SK-N-SH (cell line): ENCODE results near the gene SIX5.

Source experiments
- EZH2phosphoT487 ChIP-seq: fragments of 200-600 bp; sonication (generic); IDR thresholded peaks from 2 replicates; pipeline ENCODE4 v1.6.1; 2017; ENCODE audit warnings: low read depth, mixed run types, mild to moderate bottlenecking, antibody characterized with exemption, moderate library complexity, borderline replicate concordance
- FOXM1 ChIP-seq: IDR thresholded peaks from 2 replicates; pipeline ENCODE4 v1.4.0; 2012; ENCODE audit warnings: low read depth, mild to moderate bottlenecking
- NRF1 ChIP-seq: IDR thresholded peaks from 2 replicates; pipeline ENCODE4 v1.6.1; 2012; ENCODE audit warnings: low read depth, mild to moderate bottlenecking, low read length
- POLR2AphosphoS5 ChIP-seq: IDR thresholded peaks from 2 replicates; pipeline ENCODE4 v1.6.1; 2012; ENCODE audit warnings: low read depth, low read length
- RAD21 ChIP-seq: IDR thresholded peaks from 2 replicates; pipeline ENCODE4 v1.6.1; 2012; ENCODE audit warnings: mild to moderate bottlenecking, low read length
- SMC3 ChIP-seq: IDR thresholded peaks from 2 replicates; pipeline ENCODE4 v1.6.1; 2012; ENCODE audit warnings: low read depth, low read length, improper control_type of control experiment
- TAF1 ChIP-seq: IDR thresholded peaks from 2 replicates; pipeline ENCODE4 v1.6.1; 2012; ENCODE audit warnings: low read depth, mild to moderate bottlenecking, low read length, moderate library complexity, borderline replicate concordance
- TF ChIP-seq, protein P1 (sequence below): fragments of 200-600 bp; sonication (generic); IDR thresholded peaks from 2 replicates; pipeline ENCODE4 v1.6.1; 2017; ENCODE audit warnings: antibody characterized with exemption, mild to moderate bottlenecking, moderate library complexity
- TF ChIP-seq, protein P2 (sequence below): IDR thresholded peaks from 2 replicates; pipeline ENCODE4 v1.6.1; 2012; ENCODE audit warnings: mild to moderate bottlenecking, low read depth, low read length, moderate library complexity
- TF ChIP-seq, protein P3 (sequence below): IDR thresholded peaks from 2 replicates; pipeline ENCODE4 v1.4.0; 2012; ENCODE audit warnings: low read depth, borderline replicate concordance

DNA sequence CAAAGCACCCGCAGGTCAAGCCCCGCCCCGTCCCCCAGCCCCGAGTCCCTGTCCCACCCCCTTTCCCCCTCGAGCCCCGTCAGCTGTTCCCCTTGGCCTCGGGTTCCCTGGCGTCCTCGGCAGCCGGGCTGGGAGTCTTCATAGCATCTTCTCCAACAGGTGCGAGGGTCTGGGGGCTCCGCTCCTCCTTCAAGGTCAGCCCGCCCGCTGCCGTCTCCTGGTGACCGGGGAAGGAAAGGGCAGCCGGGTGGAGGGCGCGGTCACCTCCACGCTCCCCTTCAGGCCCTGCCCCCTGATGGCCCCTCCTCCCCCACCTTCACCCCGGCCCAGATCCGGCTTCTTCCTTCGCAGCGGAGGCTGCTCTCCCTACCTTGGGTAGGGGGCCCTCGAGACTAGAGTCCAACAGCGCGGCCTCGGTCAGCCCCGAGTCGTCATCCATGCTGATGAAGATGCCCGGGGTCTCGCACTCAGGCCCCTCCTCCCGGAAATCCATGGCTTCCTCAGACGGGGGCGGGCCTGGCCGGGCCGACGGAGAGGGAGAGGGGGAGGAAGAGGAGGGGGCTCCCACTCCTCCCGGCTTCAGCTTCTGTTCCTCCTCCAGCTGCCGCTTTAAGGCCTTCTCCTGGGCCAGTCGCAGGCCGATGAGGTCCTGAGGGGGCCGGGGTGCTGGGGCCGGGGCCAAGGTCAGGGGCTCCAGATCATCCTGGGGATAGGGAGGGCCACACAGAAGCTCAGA lies 46.6 kb upstream of the SIX5 start:
- TF ChIP-seq, protein P1, sequence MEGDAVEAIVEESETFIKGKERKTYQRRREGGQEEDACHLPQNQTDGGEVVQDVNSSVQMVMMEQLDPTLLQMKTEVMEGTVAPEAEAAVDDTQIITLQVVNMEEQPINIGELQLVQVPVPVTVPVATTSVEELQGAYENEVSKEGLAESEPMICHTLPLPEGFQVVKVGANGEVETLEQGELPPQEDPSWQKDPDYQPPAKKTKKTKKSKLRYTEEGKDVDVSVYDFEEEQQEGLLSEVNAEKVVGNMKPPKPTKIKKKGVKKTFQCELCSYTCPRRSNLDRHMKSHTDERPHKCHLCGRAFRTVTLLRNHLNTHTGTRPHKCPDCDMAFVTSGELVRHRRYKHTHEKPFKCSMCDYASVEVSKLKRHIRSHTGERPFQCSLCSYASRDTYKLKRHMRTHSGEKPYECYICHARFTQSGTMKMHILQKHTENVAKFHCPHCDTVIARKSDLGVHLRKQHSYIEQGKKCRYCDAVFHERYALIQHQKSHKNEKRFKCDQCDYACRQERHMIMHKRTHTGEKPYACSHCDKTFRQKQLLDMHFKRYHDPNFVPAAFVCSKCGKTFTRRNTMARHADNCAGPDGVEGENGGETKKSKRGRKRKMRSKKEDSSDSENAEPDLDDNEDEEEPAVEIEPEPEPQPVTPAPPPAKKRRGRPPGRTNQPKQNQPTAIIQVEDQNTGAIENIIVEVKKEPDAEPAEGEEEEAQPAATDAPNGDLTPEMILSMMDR = no peak
- TF ChIP-seq TAF1 (no peak), NRF1 (no peak), POLR2AphosphoS5 (no peak), SMC3 (no peak), RAD21 (no peak), FOXM1 (no peak), EZH2phosphoT487 (no peak)
- TF ChIP-seq, protein P2, sequence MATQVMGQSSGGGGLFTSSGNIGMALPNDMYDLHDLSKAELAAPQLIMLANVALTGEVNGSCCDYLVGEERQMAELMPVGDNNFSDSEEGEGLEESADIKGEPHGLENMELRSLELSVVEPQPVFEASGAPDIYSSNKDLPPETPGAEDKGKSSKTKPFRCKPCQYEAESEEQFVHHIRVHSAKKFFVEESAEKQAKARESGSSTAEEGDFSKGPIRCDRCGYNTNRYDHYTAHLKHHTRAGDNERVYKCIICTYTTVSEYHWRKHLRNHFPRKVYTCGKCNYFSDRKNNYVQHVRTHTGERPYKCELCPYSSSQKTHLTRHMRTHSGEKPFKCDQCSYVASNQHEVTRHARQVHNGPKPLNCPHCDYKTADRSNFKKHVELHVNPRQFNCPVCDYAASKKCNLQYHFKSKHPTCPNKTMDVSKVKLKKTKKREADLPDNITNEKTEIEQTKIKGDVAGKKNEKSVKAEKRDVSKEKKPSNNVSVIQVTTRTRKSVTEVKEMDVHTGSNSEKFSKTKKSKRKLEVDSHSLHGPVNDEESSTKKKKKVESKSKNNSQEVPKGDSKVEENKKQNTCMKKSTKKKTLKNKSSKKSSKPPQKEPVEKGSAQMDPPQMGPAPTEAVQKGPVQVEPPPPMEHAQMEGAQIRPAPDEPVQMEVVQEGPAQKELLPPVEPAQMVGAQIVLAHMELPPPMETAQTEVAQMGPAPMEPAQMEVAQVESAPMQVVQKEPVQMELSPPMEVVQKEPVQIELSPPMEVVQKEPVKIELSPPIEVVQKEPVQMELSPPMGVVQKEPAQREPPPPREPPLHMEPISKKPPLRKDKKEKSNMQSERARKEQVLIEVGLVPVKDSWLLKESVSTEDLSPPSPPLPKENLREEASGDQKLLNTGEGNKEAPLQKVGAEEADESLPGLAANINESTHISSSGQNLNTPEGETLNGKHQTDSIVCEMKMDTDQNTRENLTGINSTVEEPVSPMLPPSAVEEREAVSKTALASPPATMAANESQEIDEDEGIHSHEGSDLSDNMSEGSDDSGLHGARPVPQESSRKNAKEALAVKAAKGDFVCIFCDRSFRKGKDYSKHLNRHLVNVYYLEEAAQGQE = no peak
- TF ChIP-seq, protein P3, sequence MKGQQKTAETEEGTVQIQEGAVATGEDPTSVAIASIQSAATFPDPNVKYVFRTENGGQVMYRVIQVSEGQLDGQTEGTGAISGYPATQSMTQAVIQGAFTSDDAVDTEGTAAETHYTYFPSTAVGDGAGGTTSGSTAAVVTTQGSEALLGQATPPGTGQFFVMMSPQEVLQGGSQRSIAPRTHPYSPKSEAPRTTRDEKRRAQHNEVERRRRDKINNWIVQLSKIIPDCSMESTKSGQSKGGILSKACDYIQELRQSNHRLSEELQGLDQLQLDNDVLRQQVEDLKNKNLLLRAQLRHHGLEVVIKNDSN = no peak
